ENCODE data around the gene RCC1. TPM values are rescaled to one million over a fixed set of nuclear protein-coding genes. Genes with fewer than 3 reads are reported as not detected.

Gene RCC1
- 27.0 and 41.5 TPM in 2 replicates for polyA plus RNA-seq (2011; rRNA removed)
- 19.0 and 23.2 TPM in 2 replicates for polyA minus RNA-seq (2011; rRNA and poly(A)+ RNA removed)

DNA sequence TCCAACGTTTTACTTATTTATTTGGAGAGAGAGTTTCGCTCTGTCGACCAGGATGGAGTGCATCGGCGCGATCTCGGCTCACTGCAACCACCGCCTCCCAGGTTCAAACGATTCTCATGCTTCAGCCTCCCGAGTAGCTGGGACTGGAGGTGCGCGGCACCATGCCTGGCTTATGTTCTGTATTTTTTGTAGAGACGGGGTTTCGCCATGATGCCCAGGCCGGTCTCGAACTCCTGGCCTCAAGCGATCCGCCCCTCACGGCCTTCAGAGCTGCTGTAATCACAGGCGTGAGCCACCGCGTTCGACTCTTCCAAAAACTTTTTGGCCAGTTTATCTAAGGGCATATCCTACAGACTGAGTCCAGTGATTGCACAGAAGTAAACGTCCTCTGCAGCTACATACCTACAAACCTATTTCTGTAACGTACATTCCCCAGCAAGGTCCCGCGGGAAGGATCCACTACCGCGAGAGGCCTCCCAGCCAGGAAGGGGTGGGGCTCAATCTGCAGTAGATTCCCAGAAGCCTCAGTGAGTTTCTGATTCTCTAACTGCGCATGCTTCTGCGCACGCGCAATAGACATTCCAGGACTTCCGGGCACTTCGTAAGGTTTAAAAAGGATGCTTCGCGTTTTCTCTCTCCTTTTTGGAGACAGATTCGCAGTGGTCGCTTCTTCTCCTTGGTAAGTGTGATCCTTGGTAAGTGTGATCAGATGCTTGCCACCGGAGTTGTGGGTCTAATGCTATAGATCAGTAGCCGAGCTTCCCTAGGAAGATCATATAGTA, at the start of gene RCC1:
RCC1 (plus strand) TSS at position 638 of the 782 bp plus-strand sequence. CDS start 23,824 bp downstream, outside the sequence.
- TF ChIP-seq, protein P1, sequence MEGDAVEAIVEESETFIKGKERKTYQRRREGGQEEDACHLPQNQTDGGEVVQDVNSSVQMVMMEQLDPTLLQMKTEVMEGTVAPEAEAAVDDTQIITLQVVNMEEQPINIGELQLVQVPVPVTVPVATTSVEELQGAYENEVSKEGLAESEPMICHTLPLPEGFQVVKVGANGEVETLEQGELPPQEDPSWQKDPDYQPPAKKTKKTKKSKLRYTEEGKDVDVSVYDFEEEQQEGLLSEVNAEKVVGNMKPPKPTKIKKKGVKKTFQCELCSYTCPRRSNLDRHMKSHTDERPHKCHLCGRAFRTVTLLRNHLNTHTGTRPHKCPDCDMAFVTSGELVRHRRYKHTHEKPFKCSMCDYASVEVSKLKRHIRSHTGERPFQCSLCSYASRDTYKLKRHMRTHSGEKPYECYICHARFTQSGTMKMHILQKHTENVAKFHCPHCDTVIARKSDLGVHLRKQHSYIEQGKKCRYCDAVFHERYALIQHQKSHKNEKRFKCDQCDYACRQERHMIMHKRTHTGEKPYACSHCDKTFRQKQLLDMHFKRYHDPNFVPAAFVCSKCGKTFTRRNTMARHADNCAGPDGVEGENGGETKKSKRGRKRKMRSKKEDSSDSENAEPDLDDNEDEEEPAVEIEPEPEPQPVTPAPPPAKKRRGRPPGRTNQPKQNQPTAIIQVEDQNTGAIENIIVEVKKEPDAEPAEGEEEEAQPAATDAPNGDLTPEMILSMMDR (IDR thresholded peaks at IDR 0.05; ENCODE audit: insufficient read depth, low read depth, low read length): no peak
- H3K36me3 ChIP-seq (ENCODE audit: control insufficient read depth, insufficient read depth, low read length): peaks cover 15% of the 10 kb centered on the region
- H3K27me3 ChIP-seq (ENCODE audit: control insufficient read depth, insufficient read depth, low read length): no peaks in the 10 kb centered on the region
- peak; percentile 97 for DNase-seq (ENCODE audit: low read depth)
- POLR2A ChIA-PET: interaction anchor here (0.5 to 1.5 kb wide), 6 partner anchors 76 to 1016 kb away, joined by 3 to 4 read pairs (median 3); partner anchors contain the start of genes MED18, SESN2 and WASF2
- CTCF ChIA-PET: no interaction called here
- peak within 1 kb of the TSS; percentile 71 for H3K4me3 ChIP-seq (ENCODE audit: low read depth, low read length)

DNA sequence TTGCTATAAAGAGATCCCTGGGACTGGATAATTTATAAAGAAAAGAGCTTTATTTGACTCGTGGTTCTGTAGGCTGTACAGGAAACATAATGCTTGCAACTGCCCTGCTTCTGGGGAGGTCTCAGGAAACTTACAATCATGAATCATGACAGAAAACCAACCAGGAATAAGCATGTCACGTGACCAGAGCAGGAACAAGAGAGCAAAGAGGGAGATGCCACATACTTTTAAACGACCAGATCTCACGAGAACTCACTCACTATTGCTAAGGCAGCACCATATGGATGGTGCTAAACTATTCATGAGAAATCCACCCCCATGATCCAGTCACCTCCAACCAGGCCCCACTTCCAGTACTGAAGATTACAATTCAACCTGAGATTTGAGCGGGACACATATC, 49.8 kb upstream of the RCC1 start:
- Histone ChIP-seq H3K36me3 (ENCODE audit: control insufficient read depth, insufficient read depth, low read length) (no peaks in the 10 kb centered on the region), H3K27me3 (ENCODE audit: control insufficient read depth, insufficient read depth, low read length) (no peaks in the 10 kb centered on the region), H3K4me3 (ENCODE audit: low read depth, low read length) (no peak overlapping the region)
- ChIA-PET CTCF (interaction anchor here (0.6 kb wide), 2 partner anchors 30 to 168 kb away, joined by 3 read pairs; no protein-coding TSS in a partner anchor), POLR2A (no interaction called here)
- DNase-seq (ENCODE audit: low read depth): no peak
- TF ChIP-seq, protein P1 (IDR thresholded peaks at IDR 0.05; ENCODE audit: insufficient read depth, low read depth, low read length): no peak

- TF ChIP-seq, protein P1 (IDR thresholded peaks at IDR 0.05; ENCODE audit: insufficient read depth, low read depth, low read length): no peak
- CTCF ChIA-PET: no interaction called here
- Histone ChIP-seq H3K36me3 (ENCODE audit: control insufficient read depth, insufficient read depth, low read length) (no peaks in the 10 kb centered on the region), H3K4me3 (ENCODE audit: low read depth, low read length) (no peak overlapping the region), H3K27me3 (ENCODE audit: control insufficient read depth, insufficient read depth, low read length) (no peaks in the 10 kb centered on the region)
- DNase-seq (ENCODE audit: low read depth): no peak
- POLR2A ChIA-PET: no interaction called here
These were observed 48.2 kb upstream of the RCC1 start for GRCh38 chr1:28457678-28458077.

GRCh38 chr1:28458237-28459228, 47.3 kb upstream of the RCC1 start:
- ChIA-PET CTCF (no interaction called here), POLR2A (no interaction called here)
- TF ChIP-seq, protein P1 (IDR thresholded peaks at IDR 0.05; ENCODE audit: insufficient read depth, low read depth, low read length): no peak
- H3K36me3 ChIP-seq (ENCODE audit: control insufficient read depth, insufficient read depth, low read length): no peaks in the 10 kb centered on the region
- DNase-seq (ENCODE audit: low read depth): no peak
- H3K4me3 ChIP-seq (ENCODE audit: low read depth, low read length): no peak overlapping the region
- no peaks in the 10 kb centered on the region for H3K27me3 ChIP-seq (ENCODE audit: control insufficient read depth, insufficient read depth, low read length)

Measured in BJ (cell line).